Neural progenitor cell (in vitro differentiated cells): ENCODE data around the gene MBNL2. TPM values are rescaled to one million over a fixed set of nuclear protein-coding genes. Genes with fewer than 3 reads are reported as not detected.

Experiments
- DNase-seq: peaks from one replicate; pipeline ENCODE4 v3.0.0-alpha.2; 2016; ENCODE audit warnings: low spot score
- H2AFZ ChIP-seq: fragments of 200-600 bp; sonication (generic); replicated peaks from 2 replicates; pipeline ENCODE4 v1.6.1; 2016; ENCODE audit warnings: antibody characterized with exemption
- H3F3A ChIP-seq: fragments of 200-600 bp; sonication (generic); 2 replicates; pipeline ENCODE4 v1.6.1; 2016; ENCODE audit warnings: antibody characterized with exemption, low read depth
- H3K27ac ChIP-seq: fragments of 200-600 bp; sonication (generic); 2 replicates; pipeline ENCODE4 v1.5.1; 2016; ENCODE audit warnings: mild to moderate bottlenecking
- H3K27me3 ChIP-seq: fragments of 200-600 bp; sonication (generic); 2 replicates; pipeline ENCODE4 v1.6.1; 2016; ENCODE audit warnings: mild to moderate bottlenecking, moderate library complexity
- H3K36me3 ChIP-seq: fragments of 200-600 bp; sonication (generic); 2 replicates; pipeline ENCODE4 v1.5.1; 2016
- H3K4me1 ChIP-seq: fragments of 200-600 bp; sonication (generic); 2 replicates; pipeline ENCODE4 v1.6.1; 2016; ENCODE audit warnings: mixed run types
- H3K4me2 ChIP-seq: fragments of 200-600 bp; sonication (generic); 2 replicates; pipeline ENCODE4 v1.6.1; 2016
- H3K4me3 ChIP-seq: fragments of 200-600 bp; sonication (generic); 2 replicates; pipeline ENCODE4 v1.5.1; 2016
- H3K79me2 ChIP-seq: fragments of 200-600 bp; sonication (generic); 2 replicates; pipeline ENCODE4 v1.6.1; 2016; ENCODE audit warnings: low read depth
- H3K9ac ChIP-seq: fragments of 200-600 bp; sonication (generic); 2 replicates; pipeline ENCODE4 v1.6.1; 2016
- H3K9me3 ChIP-seq: fragments of 200-600 bp; sonication (generic); 2 replicates; pipeline ENCODE4 v1.5.1; 2016; ENCODE audit warnings: low read depth
- H4K20me1 ChIP-seq: fragments of 200-600 bp; sonication (generic); 2 replicates; pipeline ENCODE4 v1.6.1; 2016; ENCODE audit warnings: low read depth
- H3K27ac Mint-ChIP-seq: 3 replicates; pipeline ENCODE4 v1.8.0; 2021; ENCODE audit warnings: mixed read lengths
- H3K27me3 Mint-ChIP-seq: 2 replicates; pipeline ENCODE4 v1.8.0; 2022; ENCODE audit warnings: low read depth, mild to moderate bottlenecking, inconsistent platforms, moderate library complexity, mixed read lengths; ENCODE audit not compliant: insufficient read depth
- H3K36me3 Mint-ChIP-seq: 3 replicates; pipeline ENCODE4 v1.8.0; 2021; ENCODE audit warnings: mixed read lengths
- H3K4me1 Mint-ChIP-seq: 3 replicates; pipeline ENCODE4 v1.8.0; 2021; ENCODE audit warnings: mixed read lengths
- H3K4me3 Mint-ChIP-seq: 3 replicates; pipeline ENCODE4 v1.8.0; 2021; ENCODE audit warnings: mild to moderate bottlenecking, moderate library complexity, mixed read lengths
- H3K9me3 Mint-ChIP-seq: 3 replicates; pipeline ENCODE4 v1.8.0; 2020; ENCODE audit warnings: mixed read lengths
- CTCF ChIP-seq: fragments of 200-600 bp; sonication (generic); IDR thresholded peaks from 2 replicates; pipeline ENCODE4 v1.5.1; 2017; ENCODE audit warnings: antibody characterized with exemption, mild to moderate bottlenecking
- EZH2 ChIP-seq: fragments of 200-600 bp; sonication (generic); IDR thresholded peaks from 2 replicates; pipeline ENCODE4 v1.6.1; 2017; ENCODE audit warnings: antibody characterized with exemption, mild to moderate bottlenecking, moderate library complexity
- EZH2phosphoT487 ChIP-seq: fragments of 200-600 bp; sonication (generic); IDR thresholded peaks from 2 replicates; pipeline ENCODE4 v1.6.1; 2017; ENCODE audit warnings: antibody characterized with exemption
- total RNA-seq: library from RNA; depleted of rRNA; stranded (reverse); fragments of >200 nt; gene quantifications from 2 replicates; pipeline ENCODE4 v1.2.3, GENCODE V29; 2015; ENCODE audit warnings: low replicate concordance

The MBNL2 gene
- total RNA-seq, 1 donor from 2014 or later = 19.6 TPM

GRCh38 chr13:97223711-97224541 lies 1.8 kb downstream of the MBNL2 start:
- peak overlapping the region; percentile 93 for H3K4me3 Mint-ChIP-seq
- DNase-seq = peak; percentile 42
- peaks cover 2% of the 10 kb centered on the region for H3K27me3 Mint-ChIP-seq

DNA sequence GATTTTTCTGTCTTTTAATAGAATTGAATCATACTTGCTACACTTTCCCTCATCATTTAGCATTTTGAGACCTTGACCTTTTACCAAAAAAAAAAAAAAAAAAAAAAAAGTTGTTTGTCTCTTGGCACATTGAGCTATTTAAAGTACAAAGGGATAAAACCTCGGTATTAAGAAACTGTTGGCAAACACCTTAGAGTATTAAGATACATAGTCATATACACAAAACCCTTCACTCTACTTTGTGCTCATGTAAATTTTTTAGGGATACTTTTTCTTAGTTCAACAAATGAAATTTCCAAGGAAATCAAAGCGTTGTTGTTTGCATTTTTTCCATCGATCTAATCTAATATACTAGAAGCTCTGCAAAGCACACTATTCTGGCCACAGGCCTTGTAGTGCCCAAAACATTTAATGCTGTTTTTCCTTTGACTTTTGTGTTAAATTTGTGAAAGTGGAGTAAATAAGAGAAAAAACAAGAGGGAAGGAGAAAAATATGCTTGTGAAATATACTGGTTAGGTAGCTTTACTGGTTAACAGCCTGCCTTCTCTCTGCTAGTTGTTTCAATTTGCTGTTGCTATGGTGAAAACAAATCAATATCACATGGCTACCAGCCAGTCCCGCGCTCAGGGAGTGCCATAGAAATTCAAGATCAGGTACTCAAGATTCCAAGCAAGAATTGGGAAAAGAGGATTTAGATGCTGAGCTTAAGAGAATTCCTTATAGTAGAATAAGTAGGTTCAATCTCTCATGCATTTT lies 2.6 kb downstream of the MBNL2 start:
- Histone ChIP-seq H3K9me3 (no peaks in the 10 kb centered on the region), H3F3A (no peaks in the 10 kb centered on the region), H3K4me2 (peak overlapping the region; percentile 90), H3K4me1 (peaks cover 27% of the 10 kb centered on the region), H3K79me2 (peaks cover 18% of the 10 kb centered on the region), H3K27ac (no peak overlapping the region), H3K36me3 (no peaks in the 10 kb centered on the region), H3K4me3 (no peak overlapping the region), H3K9ac (no peak overlapping the region), H3K27me3 (peaks cover 63% of the 10 kb centered on the region), H2AFZ (no peak overlapping the region), H4K20me1 (peaks cover 57% of the 10 kb centered on the region)
- DNase-seq = no peak
- peaks cover 2% of the 10 kb centered on the region for H3K27me3 Mint-ChIP-seq
- H3K27ac Mint-ChIP-seq = peak overlapping the region; percentile 96
- peaks cover 6% of the 10 kb centered on the region for H3K36me3 Mint-ChIP-seq
- peak overlapping the region; percentile 93 for H3K4me3 Mint-ChIP-seq
- TF ChIP-seq CTCF (no peak), EZH2 (no peak), EZH2phosphoT487 (no peak)
- peaks cover 39% of the 10 kb centered on the region for H3K4me1 Mint-ChIP-seq
- peaks cover 2% of the 10 kb centered on the region for H3K9me3 Mint-ChIP-seq

More at GRCh38 chr13:97223711-97224541, 1.8 kb downstream of the MBNL2 start:
- Mint-ChIP-seq H3K36me3 (peaks cover 3% of the 10 kb centered on the region), H3K27ac (peak overlapping the region; percentile 96), H3K4me1 (peaks cover 39% of the 10 kb centered on the region), H3K9me3 (no peaks in the 10 kb centered on the region)
- Histone ChIP-seq H3F3A (no peaks in the 10 kb centered on the region), H3K9me3 (no peaks in the 10 kb centered on the region), H3K4me2 (peak overlapping the region; percentile 90), H3K36me3 (no peaks in the 10 kb centered on the region), H3K9ac (no peak overlapping the region), H3K27me3 (peaks cover 55% of the 10 kb centered on the region), H3K79me2 (peaks cover 18% of the 10 kb centered on the region), H3K4me3 (peak overlapping the region; percentile 75), H3K27ac (no peak overlapping the region), H4K20me1 (peaks cover 53% of the 10 kb centered on the region), H2AFZ (no peak overlapping the region), H3K4me1 (peaks cover 27% of the 10 kb centered on the region)
- no peak for TF ChIP-seq CTCF
- no peak for TF ChIP-seq EZH2
- TF ChIP-seq EZH2phosphoT487 = no peak

DNA sequence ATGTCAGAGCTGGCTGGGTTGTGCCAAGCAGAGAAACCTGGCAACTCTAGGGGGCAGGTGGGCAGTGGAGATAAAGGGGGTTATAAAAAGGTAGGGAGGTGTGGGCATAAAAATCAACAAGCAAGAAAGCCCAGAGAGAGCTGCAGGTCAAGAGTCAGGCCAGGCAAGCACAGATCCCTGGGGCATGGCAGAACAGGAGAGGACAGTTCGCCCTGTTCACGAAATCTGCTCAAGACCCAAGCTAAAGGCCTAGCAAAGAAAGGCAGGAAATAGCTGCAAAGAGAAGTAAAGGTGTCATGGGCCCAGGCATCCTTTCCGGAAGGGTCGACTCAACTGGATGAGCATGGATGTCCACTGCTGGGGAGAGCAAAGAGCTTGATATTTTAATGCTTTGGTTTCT lies 3.4 kb downstream of the MBNL2 start:
- no peak for TF ChIP-seq CTCF
- TF ChIP-seq EZH2 = no peak
- TF ChIP-seq EZH2phosphoT487 = no peak
- H3K36me3 Mint-ChIP-seq = peaks cover 10% of the 10 kb centered on the region
- H3K4me1 ChIP-seq = peaks cover 27% of the 10 kb centered on the region
- peaks cover 18% of the 10 kb centered on the region for H3K79me2 ChIP-seq
- no peak overlapping the region for H2AFZ ChIP-seq
- no peak overlapping the region for H3K9ac ChIP-seq
- H3K9me3 Mint-ChIP-seq = peaks cover 5% of the 10 kb centered on the region
- peaks cover 2% of the 10 kb centered on the region for H3K27me3 Mint-ChIP-seq
- no peaks in the 10 kb centered on the region for H3K36me3 ChIP-seq
- H3K4me1 Mint-ChIP-seq = peaks cover 39% of the 10 kb centered on the region
- H4K20me1 ChIP-seq = peaks cover 59% of the 10 kb centered on the region
- no peak for DNase-seq
- H3K4me3 ChIP-seq = no peak overlapping the region
- no peak overlapping the region for H3K27ac ChIP-seq
- no peak overlapping the region for H3K4me2 ChIP-seq
- peaks cover 71% of the 10 kb centered on the region for H3K27me3 ChIP-seq
- H3K27ac Mint-ChIP-seq = peak overlapping the region; percentile 92
- H3K9me3 ChIP-seq = no peaks in the 10 kb centered on the region
- H3F3A ChIP-seq = no peaks in the 10 kb centered on the region
- peak overlapping the region; percentile 93 for H3K4me3 Mint-ChIP-seq
